RCC 7860 (cell line): Measurements from ENCODE around the gene C11orf65.
A peak's percentile ranks its signal among the peaks of the same experiment; 100 is the strongest.
"Not testable (repeated sequence)": the region's sequence is repeated elsewhere in the genome, so short reads cannot be mapped to it uniquely, and the experiment has no call there.

Experiments
- DNase-seq: peaks from one replicate; pipeline ENCODE4 v3.0.0-alpha.2; 2015; ENCODE audit warnings: low spot score
- FAIRE-seq: peaks from 2 replicates; lab custom pipeline; 2012; peaks lifted over from hg19 to GRCh38; lab: Jason Lieb, UNC

Gene C11orf65

DNA sequence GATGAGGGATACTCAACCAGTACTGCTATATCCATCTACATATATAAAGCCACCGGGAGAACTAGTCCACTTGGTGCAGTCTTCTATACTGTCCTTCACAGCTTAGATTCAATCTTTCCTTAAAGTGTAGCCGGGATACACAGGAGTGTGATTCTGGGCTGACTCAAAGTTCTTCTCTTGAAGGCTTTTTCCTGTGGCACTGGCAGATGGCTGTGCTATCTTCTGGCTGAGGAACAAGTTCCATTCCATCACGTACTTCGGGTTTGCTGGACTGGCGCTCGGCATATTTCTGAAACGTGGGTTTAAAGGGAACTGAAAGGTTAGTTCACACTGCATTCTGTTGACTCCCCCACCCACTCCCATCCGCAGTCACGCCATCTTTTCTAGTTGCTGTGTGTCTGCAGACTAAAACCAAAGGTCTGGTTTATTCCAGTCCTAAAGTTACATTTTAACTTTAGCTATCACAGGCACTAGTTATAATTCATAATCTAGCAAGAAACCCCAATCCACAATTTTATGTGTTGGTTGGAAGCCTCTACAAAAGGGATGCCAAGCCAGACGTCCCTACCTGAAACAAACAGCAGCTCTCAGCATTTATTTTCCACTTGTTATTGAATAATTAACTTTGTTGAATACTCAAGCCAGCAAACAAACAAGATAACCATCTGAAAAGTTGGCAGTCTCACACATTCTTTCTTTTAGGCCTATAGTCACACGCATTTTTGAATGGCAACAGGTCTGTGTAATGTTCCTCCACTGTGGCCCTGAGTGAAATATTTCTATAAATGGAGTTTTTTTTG is 7.5 kb upstream of the C11orf65 start:
- DNase-seq: no peak
- no peak for FAIRE-seq

DNA sequence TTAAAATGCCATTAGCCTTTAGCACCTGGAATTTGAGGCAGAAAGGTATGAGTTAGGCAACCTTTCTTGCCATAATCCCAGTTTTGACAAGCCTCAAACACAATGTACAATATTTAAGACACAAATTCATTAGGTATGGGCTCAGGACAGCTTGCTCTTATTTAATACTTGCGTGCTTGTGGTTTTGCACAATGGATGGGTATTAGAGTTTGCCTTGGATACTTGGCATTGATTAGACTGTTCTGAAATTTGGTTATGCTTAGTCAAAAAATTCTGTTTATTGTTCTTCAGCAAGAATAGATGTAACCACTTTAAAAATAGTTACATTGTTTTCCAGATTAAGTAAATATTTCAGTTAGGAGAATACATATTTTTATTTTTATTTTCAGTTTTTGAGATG is 5.4 kb upstream of the C11orf65 start:
- no peak for FAIRE-seq
- no peak for DNase-seq

DNA sequence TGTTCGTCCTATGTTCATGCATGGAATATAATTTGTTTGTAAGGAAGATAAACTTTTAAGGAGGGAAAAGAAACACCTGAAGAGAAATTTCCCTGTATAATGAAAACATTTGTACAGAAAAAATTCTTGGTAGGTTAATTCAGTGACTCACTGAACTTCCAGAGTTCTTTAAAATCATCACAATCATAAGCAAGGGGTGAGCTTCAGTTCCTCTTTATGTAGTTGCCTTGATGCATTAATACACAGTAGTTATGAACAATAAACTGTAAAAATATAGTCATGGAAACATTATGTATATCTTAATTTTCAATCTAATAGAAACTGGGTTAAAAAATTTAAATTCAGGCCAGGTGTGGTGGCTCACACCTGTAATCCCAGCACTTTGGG is 1.1 kb upstream of the C11orf65 start:
- DNase-seq (no peak), FAIRE-seq (no peak)

DNA sequence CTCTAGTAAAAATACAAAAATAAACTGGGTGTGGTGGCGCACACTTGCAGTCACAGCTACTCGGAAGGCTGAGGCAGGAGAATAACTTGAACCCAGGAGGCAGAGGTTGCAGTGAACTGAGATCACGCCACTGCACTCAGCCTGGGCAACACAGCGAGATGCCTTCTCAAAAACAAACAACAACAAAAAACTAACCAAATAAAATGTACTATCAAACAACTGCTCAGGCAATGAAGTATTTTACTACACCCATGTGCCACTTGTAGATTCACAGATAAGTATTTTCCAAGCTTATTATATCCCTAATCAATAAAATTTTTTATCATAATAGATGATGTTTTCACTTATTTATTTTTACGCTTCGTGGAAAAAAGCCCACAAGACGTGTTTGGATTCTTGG is 924 bp downstream of the C11orf65 start:
- DNase-seq: no peak
- no peak for FAIRE-seq

DNA sequence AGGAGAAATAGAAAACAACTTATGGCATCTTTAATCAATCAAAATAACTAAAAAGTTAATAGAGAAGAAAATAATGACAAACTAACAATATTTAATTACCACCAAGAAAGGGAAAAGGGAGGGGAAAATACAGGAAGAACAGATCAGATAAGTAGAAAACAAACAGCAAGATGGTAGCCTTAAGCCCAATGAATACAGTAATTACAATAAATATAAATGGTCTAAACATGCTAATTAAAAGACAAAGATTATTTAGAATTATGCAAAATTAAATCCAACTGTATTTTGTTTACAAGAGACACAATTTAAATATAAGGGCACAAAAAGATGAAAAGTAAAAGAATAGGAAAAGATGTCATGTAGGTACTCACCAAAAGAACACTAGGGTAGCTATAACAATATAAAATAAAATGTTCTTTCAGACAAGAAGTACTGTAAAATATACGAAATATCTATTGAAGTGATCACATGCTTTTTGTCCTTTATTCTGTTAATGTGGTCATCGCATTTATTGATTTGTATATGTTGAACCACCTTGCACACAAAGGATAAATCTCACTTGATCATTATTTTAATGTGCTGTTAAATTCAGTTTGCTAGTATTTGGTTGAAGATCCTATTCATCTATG is 14.0 kb downstream of the C11orf65 start:
- DNase-seq: no peak

DNA sequence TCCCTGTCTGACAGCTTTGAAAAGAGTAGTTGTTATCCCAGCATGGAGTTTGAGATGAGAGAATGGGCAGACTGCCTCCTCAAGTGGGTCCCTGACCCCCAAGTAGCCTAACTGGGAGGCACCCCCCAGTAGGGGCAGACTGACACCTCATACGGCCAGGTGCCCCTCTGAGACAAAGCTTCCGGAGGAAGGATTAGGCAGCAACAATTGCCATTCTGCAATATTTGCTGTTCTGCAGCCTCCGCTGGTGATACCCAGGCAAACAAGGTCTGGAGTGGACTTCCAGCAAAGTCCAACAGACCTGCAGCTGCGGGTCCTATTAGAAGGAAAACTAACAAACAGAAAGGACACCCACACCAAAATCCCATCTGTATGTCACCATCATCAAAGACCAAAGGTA is 25.9 kb downstream of the C11orf65 start:
- not testable (repeated sequence) for FAIRE-seq

More for the DNA sequence above, 14.0 kb downstream of the C11orf65 start:
- no peak for FAIRE-seq

DNA sequence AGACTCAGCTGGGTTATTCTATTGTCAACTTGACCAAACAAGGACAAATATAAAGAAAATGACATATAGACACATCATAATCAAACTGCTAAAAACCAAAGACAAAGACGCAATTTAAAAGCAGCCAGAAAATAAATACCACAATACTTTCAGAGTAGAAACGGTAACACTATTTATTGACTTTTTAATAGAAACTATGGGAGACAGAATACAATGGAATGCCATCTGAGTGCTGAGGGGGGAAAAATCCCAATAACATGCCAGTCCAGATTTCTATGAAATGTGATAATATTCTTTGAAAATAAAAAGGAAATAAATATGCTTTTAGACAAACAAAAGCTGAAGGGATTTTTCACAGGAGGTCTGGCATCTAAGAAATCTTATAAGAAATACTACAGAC is 30.7 kb downstream of the C11orf65 start:
- FAIRE-seq (no peak), DNase-seq (no peak)

More for the DNA sequence above, 25.9 kb downstream of the C11orf65 start:
- DNase-seq: not testable (repeated sequence)

DNA sequence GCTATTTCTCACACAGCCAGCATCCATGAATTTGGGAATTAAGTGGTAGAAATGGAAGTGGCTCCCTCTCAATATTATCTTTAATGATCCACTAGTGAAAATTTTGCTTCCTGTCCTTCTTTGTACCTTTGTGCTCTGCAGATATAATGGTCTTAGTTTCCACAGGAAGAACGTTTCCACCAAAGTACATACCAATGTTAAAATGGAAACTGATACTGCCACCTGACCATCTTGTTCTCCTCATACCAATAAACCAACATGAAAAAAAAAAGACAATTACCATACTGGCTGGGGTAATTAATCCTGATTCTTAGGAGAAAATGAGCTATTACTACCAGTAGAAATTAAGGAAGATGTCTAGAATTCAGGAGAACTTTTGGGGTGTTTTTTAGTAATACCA is 32.3 kb downstream of the C11orf65 start:
- FAIRE-seq (no peak), DNase-seq (no peak)

DNA sequence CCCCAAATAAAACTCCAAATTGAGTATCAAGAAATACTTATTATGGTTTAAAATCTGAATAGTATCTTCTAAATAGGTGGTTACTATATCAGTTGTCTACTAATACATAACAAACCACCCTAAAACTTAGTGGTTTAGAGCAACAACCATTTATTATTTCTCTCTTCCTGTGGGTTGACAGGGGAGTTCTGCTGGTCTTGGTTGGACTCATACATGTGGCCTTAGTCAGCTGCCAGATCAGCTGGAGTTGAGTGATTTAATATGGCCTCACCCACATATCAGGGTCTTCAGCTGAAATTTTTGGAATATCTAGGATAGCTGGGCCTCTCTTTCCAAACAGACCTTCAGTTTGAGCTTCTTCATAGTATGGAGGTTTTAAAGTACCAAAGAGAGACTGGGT is 34.5 kb downstream of the C11orf65 start:
- peak; percentile 66 for DNase-seq
- no peak for FAIRE-seq

DNA sequence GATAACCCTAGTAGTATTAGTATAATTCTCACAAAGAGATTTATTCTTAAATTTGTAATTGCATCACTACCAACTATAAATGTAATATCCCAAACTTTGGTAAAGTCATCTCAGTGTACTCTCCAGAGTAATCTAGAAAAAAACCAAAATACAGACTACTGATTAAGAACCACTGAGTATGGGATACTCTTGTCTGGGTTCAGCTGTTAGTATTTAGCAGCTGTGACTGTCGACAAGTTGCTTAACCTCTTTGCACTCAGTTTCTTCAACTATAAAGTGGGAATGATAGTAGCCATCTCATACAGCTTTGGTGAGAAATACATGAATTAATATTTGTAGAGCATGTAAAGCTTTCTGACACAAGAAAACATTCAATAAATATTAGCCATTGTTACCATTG is 35.3 kb downstream of the C11orf65 start:
- DNase-seq (no peak), FAIRE-seq (no peak)

DNA sequence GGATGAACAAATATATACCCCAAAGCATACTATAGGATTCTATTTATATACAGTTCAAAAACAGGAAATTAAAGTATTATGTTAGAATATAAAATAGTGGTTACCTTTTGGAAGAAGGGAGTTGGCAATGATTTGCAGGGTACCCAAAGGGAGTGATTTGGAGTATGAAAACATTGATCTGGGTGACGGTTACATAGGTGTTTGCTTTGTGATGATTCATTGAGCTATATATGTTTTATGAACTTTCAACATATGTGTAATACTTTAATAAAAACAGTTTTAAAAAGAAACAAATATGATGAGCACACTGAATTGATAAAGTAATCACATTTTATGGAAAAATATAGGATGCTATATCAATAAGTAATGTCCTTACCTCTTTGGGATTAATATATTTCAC is 36.0 kb downstream of the C11orf65 start:
- no peak for DNase-seq
- no peak for FAIRE-seq

DNA sequence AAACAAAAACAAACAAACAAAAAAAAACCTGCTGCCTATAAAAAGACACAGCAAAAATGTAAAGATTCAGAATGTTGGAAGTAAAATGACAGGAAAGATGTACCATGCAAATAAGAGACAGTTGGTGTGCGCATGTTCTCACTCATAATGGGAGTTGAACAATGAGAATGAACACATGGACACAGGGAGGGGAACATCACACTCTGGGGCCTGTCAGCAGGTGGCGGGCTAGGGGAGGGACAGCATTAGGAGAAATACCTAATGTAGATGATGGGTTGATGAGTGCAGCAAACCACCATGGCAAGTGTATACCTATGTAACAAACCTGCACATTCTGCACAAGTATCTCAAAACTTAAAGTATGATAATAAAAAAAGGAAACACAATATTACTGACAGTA is 49.8 kb downstream of the C11orf65 start:
- DNase-seq, FAIRE-seq: not testable (repeated sequence)

DNA sequence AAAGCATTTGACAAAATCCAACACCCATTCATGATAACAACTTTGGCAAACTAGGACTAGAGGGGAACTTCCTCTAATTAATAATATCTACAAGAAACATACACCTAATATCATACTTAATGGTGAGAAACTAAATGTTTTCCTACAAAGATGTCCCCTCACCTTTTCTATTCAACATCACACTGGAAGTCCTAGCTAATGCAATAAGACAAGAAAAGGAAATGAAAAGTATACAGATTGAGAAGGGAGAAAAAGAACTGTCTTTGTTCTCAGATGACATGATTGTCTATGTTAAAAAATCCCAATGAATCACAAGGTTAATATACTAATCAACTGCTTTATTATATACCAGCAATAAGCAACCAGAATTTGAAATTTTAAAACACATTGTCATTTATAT is 52.4 kb downstream of the C11orf65 start:
- DNase-seq: no peak
- no peak for FAIRE-seq

DNA sequence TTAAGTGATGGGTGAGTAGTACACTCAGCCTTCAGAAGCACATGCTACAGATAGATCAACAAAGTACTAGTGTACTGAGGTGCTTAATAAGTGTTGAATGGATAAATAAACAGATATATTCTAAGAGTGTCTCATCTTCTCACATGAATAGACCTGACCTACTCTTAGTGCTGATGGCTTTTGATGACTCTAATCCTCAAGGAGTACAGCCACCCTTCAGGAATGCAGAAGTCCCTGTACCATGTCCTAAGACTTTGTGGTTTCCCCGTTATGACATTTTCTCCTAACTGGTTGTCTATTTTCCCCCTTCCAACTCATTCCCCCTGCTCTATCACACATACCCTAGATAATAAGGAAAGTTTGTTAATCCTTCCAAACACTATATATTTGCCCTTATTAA is 61.6 kb downstream of the C11orf65 start:
- FAIRE-seq: peak; percentile 78
- peak; percentile 69 for DNase-seq

DNA sequence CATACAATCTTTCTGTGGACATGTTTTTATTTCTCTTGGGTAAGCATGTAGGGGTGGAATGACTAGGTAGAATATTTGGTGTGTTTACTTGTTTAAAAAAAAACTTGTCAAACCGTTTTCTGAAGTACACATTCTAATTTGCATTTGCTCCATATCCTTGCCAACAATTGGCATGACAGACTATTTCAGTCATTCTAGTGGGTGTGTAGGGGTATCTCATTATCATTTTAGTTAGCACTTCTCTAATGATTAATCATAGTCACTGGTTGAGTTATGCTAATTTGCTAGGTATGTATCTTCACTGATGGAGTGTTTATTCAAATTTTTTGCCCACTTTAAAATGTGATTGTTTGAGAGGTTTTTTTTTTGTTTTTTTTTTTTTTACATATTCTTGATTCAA is 64.3 kb downstream of the C11orf65 start:
- no peak for DNase-seq
- FAIRE-seq: no peak

DNA sequence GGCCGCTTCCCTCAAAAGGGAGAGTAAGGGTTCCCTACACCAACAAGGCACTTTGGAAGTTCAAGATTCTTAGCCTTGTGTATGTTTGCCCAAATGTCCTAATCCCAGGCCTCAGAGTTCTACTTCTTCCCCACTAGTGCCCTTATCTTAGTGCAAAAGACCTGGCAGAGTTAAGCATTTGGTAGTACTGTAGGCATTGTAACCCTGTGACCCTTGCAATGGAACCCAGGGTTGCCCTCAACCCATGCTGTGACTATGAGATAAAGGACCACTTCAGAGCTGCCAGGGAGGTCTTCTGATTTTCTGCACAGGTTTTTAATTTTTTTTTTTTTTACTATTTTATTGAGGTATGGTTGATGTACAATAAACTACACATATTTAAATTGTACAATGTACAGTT is 65.1 kb downstream of the C11orf65 start:
- no peak for DNase-seq
- no peak for FAIRE-seq

DNA sequence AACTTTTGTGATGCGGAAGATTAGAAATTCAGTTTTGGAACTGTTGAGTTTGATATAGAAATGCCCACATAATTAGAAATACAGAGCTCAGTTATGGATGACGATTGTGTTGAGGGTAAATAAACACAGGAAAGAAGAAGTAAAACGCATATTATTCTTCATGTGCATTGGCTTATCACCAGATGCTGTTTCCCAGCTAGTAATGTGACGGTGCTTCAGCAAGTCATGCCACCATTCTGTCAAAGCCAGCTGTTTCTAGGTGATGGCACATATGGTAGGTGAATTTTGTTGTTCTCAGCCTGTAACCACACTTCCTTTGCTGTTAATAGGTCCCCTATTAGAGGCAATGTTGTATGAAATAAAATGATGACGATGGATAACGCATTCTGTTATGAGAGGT is 68.9 kb downstream of the C11orf65 start:
- DNase-seq (no peak), FAIRE-seq (no peak)

DNA sequence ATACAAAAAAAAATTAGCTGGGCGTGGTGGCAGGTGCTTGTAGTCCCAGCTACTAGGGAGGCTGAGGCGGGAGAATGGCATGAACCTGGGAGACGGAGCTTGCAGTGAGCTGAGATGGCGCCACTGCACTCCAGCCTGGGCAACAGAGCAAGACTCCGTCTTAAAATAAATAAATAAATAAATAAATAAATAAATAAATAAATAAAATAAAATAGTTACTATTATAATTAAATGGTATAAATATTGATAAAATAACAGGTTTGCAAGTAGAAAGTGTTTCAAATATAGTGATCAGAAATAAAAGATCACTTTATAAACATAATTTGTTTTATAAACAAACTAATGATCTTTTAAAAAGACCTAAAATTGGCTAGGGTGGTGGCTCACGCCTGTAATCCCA is 70.7 kb downstream of the C11orf65 start:
- FAIRE-seq: not testable (repeated sequence)

DNA sequence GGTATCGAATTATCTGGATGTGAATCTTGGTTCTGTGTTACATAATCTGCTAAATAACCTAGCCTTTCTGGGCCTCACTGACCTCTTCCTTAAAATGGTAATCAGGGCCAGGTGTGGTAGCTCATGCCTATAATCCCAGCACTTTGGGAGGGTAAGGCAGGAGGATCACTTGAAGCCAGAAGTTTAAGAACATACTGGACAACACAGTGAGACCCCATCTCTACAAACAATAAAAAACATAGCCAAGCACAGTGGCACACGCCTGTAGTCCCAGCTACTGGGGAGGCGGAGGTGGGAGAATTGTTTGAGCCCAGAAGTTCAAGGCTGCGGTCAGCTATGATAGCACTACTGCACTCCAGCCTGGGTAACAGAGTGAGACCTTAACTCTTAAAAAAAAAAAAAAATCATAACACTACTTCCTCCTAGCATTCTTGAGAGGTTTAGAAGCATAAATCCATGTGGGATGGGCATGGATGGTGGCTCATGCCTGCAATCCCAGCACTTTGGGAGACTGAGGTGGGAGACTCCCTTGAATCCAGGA is 72.5 kb downstream of the C11orf65 start:
- FAIRE-seq (no peak), DNase-seq (no peak)

More for the DNA sequence above, 70.7 kb downstream of the C11orf65 start:
- DNase-seq: not testable (repeated sequence)

DNA sequence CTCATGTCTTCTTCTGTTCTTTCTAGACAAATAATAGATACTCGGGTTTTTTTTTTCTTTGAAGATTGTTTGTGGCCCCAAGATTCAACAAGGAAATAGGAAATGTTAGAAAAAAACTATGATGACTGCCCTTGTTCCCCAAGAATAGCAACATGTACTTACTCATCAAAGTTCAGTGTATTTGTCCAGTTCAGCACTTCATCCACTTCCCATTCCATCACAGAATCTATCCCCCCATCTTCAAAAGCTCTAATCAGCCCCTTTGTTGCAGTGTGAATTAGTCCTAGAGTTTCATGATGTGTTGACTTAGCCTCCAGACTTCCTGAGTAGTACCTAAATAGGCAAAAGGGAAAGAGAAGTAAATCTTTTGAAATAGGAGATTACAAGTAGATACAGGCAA is 74.3 kb downstream of the C11orf65 start:
- FAIRE-seq: no peak
- no peak for DNase-seq

DNA sequence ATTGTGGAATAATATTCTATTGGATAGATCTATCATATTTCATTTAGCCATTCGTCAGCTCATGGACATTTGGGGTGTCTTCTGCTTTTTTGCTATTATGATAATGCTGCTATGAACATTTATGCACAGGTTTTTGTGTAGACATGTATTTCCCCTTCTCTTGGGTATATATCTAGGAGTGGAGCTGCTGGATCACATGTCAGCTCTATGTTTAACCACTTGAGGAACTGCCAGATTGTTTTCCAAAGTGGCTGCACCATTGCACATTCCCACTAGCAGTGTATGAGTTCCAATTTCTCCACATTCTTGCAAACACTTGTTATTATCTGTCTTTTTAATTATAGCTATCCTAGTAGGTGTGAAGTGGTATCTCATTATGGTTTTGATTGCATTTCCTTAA is 75.0 kb downstream of the C11orf65 start:
- FAIRE-seq (no peak), DNase-seq (no peak)

DNA sequence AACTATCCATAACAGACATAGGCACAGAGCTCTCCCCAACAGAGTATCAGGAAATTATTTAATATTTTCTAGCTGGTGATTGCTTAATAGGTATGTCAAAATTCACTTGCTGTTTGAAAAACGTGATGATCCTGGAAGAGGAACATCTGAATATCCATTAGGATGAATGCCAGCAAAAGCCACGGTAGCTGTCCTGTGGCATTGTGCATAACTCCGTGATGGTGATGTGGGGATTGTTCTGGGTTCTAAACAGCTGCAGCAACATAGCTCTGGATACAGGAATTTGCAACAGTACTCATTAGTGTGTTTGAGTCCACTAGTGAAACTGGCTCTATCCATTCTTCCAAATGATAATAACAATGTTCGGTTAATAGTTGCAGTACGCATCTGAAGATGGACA is 78.8 kb downstream of the C11orf65 start:
- FAIRE-seq: no peak
- no peak for DNase-seq
